Epithelial cell of esophagus (primary cell): ENCODE measurements around the gene RPS29.

Source experiments
- DNase-seq: peaks from one replicate; pipeline ENCODE4 v3.0.0; 2010; ENCODE audit warnings: low read depth
- H3K4me3 ChIP-seq: 2 replicates; pipeline ENCODE4 v1.5.1; 2011; ENCODE audit warnings: mild to moderate bottlenecking, low read length, control low read depth
- CTCF ChIP-seq: IDR thresholded peaks from 2 replicates; pipeline ENCODE4 v1.5.1; 2011; ENCODE audit warnings: low read depth, mild to moderate bottlenecking, low read length, control low read depth, inconsistent platforms; ENCODE audit not compliant: insufficient read depth; ENCODE audit errors: missing control alignments

Gene RPS29

GRCh38 chr14:49615776-49616175 is 29.6 kb upstream of the RPS29 start:
- DNase-seq: peak; percentile 73
- H3K4me3 ChIP-seq: no peak overlapping the region
- no peak for TF ChIP-seq CTCF

- no peak for DNase-seq
- no peak overlapping the region for H3K4me3 ChIP-seq
- TF ChIP-seq CTCF: no peak
Measured at GRCh38 chr14:49614196-49614595, 28.0 kb upstream of the RPS29 start.

GRCh38 chr14:49612671-49613070 is 26.5 kb upstream of the RPS29 start:
- DNase-seq: no peak
- H3K4me3 ChIP-seq: no peak overlapping the region
- TF ChIP-seq CTCF: no peak

- TF ChIP-seq CTCF: no peak
- DNase-seq: no peak
- no peak overlapping the region for H3K4me3 ChIP-seq
Measured at GRCh38 chr14:49612251-49612650, 26.1 kb upstream of the RPS29 start.

DNA sequence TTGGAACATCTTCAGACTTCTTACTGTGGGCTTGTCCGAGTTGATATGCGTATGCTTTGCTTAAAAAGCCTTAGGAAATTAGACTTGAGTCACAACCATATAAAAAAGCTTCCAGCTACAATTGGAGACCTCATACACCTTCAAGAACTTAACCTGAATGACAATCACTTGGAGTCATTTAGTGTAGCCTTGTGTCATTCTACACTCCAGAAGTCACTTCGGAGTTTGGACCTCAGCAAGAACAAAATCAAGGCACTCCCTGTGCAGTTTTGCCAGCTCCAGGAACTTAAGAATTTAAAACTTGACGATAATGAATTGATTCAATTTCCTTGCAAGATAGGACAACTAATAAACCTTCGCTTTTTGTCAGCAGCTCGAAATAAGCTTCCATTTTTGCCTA is 21.4 kb upstream of the RPS29 start:
- no peak for TF ChIP-seq CTCF
- H3K4me3 ChIP-seq: no peak overlapping the region
- no peak for DNase-seq

DNA sequence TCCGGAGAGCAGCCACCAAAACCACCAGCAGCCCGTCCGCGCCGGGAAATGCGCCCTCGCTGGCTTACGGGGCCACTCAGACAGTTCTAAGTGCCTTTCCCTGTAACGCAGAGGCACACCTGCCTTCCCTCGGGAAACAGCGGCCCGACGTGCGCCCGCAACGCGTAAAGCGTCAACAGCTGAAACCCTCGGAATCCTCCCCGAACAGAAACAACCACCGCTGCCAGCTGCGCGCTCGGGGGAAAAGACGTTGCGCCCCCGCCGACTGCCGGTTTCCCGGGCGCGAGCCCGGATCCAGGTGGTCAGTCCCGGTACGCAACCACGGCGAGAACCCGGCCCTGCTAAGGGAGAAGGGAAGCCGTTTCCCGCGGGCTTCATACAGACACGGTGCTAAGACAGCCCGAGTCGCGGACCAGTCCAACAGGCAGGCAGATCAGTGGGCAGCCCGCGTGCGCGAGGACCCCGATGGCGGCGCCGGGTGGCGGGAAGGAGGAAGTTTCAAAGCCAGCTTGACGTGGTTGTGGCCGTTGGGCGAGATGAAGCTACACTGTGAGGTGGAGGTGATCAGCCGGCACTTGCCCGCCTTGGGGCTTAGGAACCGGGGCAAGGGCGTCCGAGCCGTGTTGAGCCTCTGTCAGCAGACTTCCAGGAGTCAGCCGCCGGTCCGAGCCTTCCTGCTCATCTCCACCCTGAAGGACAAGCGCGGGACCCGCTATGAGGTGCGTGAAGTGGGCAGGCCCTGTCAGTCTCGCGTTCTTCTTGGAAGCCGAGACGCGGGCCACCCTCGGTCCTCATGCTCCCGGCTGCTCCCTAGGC is 12.5 kb upstream of the RPS29 start, which contains the start of gene LRR1:
TSS of gene LRR1 (plus strand) at position 456 of the 816 bp plus-strand sequence. CDS start at position 537, 81 bp downstream.
- peak within 1 kb of the TSS; percentile 94 for H3K4me3 ChIP-seq
- DNase-seq: peak; percentile 90
- TF ChIP-seq CTCF: no peak

DNA sequence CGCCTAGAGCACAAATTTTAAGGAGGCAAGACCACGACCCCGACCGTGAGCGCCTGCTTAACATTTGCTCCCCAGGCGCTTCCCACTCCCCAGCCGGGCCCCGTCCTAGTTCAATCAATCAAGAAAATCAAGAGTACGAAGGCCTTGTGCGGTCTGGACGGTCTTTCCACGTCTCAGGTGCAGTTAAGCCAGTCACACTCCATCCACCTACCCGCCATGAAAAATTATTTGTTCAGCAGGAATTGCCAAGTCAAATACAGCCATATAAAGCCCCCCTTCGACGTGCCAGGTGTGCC is 12.0 kb upstream of the RPS29 start:
- H3K4me3 ChIP-seq: peak overlapping the region; percentile 94
- TF ChIP-seq CTCF: no peak
- DNase-seq: no peak
